GM12873 (cell line): ENCODE measurements around the gene NEK10.

ENCODE experiments used
- CTCF ChIP-seq: IDR thresholded peaks from 2 replicates; pipeline ENCODE4 v1.5.1; 2012; ENCODE audit warnings: low read depth, mild to moderate bottlenecking, moderate library complexity, low read length, control low read depth; ENCODE audit not compliant: insufficient read depth; ENCODE audit errors: missing control alignments

Gene NEK10

GRCh38 chr3:27133060-27133459, 236.1 kb downstream of the NEK10 start:
- TF ChIP-seq CTCF = no peak

GRCh38 chr3:27130796-27131195, 238.4 kb downstream of the NEK10 start:
- TF ChIP-seq CTCF = no peak

GRCh38 chr3:27127879-27128278, 241.3 kb downstream of the NEK10 start:
- no peak for TF ChIP-seq CTCF

GRCh38 chr3:27127195-27127594, 242.0 kb downstream of the NEK10 start:
- no peak for TF ChIP-seq CTCF

GRCh38 chr3:27125821-27126501, 243.2 kb downstream of the NEK10 start:
- no peak for TF ChIP-seq CTCF

GRCh38 chr3:27119639-27120038, 249.5 kb downstream of the NEK10 start:
- TF ChIP-seq CTCF = no peak

- no peak for TF ChIP-seq CTCF
Measured at GRCh38 chr3:27115352-27115751, 253.8 kb downstream of the NEK10 start.

- TF ChIP-seq CTCF = no peak
Measured at GRCh38 chr3:27114684-27115083, 254.5 kb downstream of the NEK10 start.
